ENCODE data around the gene STRA6.
"Not testable (repeated sequence)": the region's sequence is repeated elsewhere in the genome, so short reads cannot be mapped to it uniquely, and the experiment has no call there.

Gene STRA6

GRCh38 chr15:74179983-74180880 lies 22.4 kb downstream of the STRA6 start:
- no peak for DNase-seq

DNA sequence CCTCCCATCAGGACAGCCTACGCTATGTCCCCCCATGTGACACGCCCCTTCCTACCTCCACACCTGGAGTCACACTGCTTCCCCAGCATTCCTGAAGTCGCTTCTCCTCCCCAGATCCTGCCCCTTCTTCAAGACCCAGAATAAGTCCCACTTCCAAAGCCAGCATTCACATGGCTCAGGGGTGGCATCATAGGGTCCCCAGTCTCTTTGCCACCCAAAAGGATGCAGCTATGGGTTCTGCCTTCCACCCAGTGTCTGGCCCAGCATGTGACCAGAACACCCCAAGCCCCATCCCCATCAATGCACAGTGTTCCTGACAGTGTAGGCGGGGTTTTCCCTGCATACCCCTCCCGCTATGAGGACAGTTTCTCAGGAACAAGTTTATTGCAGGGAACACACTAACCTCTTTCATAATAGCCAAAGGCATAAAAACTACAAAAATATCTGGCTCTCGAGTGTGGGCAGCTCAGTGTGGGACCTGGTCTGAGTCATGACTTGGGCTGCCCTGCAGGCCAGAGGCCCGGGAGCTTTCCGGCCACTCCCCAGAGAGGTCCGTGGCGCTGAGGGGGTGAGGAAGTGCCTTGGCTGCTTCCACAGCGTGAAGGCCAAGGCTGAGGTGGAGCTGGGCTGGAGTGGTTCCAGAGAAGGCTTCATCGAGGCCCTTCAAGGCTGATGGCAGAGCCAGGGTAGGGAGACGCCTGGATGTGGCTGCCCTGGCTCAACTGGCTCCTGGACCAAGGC lies 23.3 kb downstream of the STRA6 start:
- no peak for DNase-seq

DNA sequence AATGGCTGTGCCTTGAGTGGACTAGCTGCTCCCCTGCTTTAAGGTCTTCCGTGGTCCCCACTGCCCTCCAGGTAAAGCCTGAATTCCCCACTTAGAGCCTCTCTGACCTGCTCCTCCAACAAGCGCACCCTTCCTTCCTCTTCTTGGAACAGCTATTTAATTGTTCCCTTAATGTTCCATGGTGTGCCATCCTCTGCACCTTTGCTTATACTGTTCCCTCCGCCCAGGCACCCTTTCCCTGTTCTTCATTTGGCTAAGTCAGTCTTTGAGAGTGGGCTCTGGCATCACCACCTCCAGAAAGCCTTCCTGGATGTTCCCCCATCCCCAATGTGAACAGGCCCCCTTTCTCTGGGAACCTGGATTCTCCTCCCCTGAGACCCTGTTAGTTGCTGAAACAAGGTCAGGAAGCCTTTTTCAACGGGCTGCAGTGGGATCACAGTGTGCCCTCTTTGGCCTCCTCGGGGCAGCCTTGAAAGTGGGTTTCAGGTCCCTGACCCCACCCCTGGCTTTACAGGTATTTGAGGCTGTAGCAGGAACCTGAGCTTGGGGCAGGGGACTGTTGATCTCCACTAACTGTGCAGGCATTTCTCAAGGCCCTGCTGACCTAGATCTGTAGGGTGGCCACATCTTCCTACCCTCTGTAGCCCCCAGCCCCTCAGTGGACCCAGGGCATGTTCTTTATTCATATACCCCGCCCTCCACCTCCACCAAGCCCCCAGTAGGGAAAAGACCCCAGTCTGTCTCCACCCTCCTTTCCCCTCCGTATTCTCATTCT lies 24.1 kb downstream of the STRA6 start:
- no peak for DNase-seq

GRCh38 chr15:74176262-74177214 lies 26.0 kb downstream of the STRA6 start:
- no peak for DNase-seq

- DNase-seq: no peak
Observed at GRCh38 chr15:74175271-74176191, 27.1 kb downstream of the STRA6 start.

- DNase-seq: no peak
Observed at GRCh38 chr15:74174958-74175253, 27.7 kb downstream of the STRA6 start.

- DNase-seq: no peak
Observed at GRCh38 chr15:74174219-74174957, 28.2 kb downstream of the STRA6 start.

DNA sequence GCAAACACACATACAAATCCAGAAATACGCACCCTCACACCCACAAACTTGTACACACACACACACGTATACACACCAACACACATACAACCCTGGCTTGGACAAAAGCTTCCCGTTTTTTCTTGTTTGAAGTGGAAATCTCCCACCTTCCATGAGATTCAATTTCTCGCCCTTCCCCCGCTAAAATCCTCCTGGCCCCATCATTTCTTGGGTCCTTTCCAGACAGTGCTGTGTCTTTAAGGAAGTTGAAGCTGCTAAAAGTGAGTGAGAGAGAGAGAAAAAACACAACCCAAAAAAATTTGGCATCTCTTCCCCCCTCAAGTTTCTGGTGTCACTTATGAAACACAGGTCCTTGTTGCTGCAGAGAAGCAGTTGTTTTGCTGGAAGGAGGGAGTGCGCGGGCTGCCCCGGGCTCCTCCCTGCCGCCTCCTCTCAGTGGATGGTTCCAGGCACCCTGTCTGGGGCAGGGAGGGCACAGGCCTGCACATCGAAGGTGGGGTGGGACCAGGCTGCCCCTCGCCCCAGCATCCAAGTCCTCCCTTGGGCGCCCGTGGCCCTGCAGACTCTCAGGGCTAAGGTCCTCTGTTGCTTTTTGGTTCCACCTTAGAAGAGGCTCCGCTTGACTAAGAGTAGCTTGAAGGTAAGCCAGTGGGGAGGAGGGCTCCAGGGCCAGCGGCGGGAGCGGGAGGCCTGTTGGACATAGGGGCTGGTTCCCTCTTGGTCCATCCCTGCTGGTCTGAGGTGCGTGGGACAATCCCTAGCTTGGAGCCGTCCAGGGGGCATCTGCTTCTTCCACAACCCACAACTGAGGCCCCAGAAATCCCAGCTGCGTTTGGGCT lies 29.0 kb downstream of the STRA6 start, which contains the start of gene ISLR:
Gene ISLR (plus strand): TSS at position 331 of the 839 bp plus-strand sequence. CDS start 1,149 bp downstream, outside the sequence.
- DNase-seq: no peak

DNA sequence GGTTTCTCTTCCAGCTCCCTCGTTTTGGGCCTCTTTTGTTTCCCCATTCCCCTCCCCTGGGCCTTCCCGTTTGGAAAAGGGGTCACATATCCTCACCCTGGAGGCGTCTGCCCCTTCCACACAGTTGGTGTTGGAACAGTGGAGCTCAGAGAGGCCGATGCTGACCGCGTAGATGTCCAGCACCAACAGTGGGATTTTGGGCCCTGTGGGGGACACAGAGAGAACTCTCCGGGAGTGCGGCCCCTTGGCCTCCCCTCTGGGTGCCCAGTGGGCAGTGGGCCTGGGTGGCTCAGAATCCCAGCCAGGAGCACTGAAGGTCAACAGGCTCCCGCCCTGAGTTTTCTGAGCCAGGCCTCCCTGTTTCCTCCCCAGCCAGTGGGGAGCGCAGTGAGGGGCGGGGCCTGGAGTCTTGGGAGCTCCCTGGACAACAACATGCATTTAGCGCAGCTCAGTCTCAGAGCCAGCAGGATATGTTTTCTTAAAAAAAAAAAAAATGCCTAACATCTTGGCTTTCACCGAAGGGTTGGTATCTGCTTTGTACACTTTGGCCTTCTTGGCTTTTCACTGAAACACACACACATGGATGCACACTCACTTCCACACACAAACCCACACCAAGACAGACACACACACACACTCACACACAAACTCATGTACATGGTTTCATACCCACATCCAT lies 29.7 kb downstream of the STRA6 start:
- no peak for DNase-seq

DNA sequence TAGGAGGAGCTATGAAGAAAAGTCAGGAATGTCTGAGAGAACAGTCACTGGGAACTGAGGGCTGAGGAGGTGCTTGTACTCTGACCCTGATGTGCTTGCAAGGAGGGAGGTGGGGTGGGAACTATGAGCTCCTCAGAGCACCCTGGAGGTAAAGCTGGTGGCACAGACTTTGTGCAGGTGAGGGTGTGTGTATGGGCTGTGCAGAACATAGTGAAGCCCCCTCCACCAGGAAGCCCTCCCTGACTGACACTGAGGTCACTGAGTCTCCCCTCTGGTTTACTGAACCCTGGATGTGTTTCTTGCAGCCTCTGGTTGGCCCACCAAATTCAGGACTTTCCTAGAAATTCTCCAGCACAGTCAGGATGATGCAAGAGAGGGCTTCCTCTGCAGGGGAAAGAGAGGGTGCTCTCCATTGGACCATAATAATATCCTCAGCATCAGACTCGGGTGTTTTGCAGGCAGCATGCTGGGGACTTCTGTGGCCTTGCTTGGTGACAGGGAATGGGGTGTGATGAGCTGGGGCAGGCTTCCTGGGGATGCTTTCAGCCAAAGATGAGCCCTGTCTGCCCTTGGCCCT lies 30.5 kb downstream of the STRA6 start:
- DNase-seq: no peak

DNA sequence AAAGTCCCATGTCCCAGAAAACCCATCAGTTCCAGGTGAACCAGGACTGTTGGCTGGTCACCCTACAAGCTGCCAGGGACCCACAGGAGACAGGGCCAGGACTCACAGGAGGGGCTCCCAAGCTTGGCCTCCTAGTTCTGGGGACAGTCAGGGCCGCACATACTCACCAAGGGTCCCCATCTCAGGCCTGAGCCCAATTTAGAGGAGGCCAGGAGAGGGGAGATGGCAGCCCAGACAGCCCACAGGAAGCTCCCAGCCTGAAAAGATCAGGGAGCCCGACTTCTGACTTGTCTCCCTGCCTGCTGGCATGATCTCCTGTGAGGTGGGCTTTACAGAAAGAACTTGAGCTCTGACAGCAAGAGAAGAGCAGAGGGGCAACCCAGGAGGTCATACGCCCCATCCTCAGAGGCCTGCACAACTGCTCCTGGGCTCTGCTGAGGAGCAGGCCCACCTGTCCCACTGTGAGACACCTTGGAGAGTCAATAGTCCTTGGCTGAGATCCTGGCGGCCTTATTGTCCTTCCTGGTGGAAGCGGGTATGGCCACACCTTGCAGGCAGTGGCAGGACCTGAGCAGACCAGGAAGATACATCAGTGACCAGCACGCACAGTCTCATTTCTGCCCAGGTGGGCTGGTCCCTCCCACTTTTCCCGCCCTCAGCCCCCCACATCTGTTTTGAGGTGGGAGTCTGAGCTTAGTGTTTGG lies 31.6 kb downstream of the STRA6 start:
- no peak for DNase-seq

GRCh38 chr15:74170071-74170844 lies 32.3 kb downstream of the STRA6 start:
- no peak for DNase-seq

DNA sequence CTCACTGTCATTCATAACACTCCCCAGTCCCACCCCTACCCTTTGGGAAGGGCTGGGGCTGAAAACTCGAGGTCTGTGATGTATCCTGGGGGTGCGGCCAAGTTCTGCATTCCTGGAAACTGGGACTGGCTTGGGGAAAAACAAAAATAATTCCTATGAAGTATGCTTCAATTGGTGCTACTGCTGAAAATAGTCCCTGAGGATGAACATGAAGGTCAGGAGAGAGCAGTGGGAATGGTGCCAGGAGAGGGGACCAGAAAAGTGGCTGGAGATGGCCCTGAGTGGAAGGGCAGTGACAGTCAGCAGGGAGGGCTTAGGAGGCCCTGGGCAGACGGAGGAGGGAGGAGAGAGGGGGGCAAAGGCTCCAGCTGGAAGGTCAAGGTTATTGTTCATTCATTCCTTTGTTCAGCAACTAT lies 33.9 kb downstream of the STRA6 start:
- DNase-seq: no peak

DNA sequence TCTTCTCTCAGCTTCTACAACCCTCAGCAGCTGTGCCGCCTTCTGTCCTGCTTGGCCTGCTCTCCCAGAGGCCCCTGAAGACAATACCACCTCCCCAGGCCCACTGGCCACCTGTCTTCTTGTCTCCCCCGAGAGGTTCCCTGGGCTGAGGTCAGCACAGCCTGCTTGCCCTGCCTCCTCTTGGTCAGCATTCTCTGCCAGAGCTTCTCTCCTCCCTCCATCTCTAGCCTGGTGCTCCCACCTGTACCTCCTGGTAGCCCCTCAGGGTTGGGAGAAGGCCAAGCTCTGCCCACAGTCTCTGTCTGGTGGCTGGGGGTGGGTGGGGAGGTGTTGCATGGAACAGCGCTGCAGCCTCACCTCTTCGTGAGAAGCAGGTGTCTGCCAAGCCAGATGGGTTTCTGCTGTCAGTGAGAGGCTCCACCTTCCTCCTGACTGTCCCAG lies 34.7 kb downstream of the STRA6 start:
- no peak for DNase-seq

DNA sequence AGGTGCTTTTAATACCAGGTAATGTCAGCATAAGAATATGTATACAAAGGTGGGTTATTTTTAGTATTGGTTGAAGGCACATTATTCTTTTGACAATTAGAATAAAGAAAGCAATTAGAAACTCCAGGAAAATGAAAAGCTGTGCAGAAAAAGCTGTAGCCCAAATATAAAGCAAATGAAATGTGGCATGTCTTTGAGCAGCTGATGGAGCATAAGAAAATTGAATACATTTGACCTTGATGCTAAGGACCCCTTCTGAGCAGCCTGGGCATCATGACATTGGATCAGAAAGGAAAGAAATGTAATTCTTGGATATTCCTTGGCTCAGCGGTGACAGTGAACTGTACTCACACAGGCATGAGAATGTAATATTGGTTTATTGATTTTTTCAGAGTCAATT lies 37.1 kb downstream of the STRA6 start:
- no peak for DNase-seq

- DNase-seq: not testable (repeated sequence)
Observed at GRCh38 chr15:74162195-74162536, 40.4 kb downstream of the STRA6 start.

GRCh38 chr15:74160390-74160789 lies 42.2 kb downstream of the STRA6 start:
- DNase-seq: not testable (repeated sequence)

Data from NCI-H1436 (cell line).